22Rv1 (cell line): ENCODE data around the gene ORMDL3.

Experiments used
- ZFX ChIP-seq: fragments of 450-650 bp; IDR thresholded peaks from 2 replicates; pipeline ENCODE4 v1.6.1; 2017; ENCODE audit warnings: antibody characterized with exemption, borderline replicate concordance
- TF ChIP-seq, protein P1 (sequence below): fragments of 450-650 bp; IDR thresholded peaks from 2 replicates; pipeline ENCODE4 v1.5.1; 2017; ENCODE audit warnings: mild to moderate bottlenecking

DNA sequence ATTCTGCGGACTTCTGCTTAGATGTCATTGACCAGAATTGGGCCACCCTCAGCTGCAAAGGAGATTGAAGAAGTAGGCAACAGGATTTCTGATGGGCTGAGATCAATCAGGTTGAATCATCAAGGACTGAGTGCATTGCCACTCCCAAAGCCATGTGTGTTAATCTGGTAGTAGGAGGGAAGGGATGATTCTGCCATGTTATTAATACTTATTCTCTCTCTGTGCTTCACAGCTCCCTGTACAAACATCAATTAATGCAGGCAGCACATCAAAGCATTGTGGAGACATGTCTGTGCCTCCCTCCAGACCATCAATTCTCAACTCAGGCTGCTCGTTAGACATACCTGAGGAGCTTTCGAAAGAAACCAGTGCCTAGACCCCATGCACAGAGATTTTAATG lies 11.7 kb upstream of the ORMDL3 start:
- TF ChIP-seq, protein P1, sequence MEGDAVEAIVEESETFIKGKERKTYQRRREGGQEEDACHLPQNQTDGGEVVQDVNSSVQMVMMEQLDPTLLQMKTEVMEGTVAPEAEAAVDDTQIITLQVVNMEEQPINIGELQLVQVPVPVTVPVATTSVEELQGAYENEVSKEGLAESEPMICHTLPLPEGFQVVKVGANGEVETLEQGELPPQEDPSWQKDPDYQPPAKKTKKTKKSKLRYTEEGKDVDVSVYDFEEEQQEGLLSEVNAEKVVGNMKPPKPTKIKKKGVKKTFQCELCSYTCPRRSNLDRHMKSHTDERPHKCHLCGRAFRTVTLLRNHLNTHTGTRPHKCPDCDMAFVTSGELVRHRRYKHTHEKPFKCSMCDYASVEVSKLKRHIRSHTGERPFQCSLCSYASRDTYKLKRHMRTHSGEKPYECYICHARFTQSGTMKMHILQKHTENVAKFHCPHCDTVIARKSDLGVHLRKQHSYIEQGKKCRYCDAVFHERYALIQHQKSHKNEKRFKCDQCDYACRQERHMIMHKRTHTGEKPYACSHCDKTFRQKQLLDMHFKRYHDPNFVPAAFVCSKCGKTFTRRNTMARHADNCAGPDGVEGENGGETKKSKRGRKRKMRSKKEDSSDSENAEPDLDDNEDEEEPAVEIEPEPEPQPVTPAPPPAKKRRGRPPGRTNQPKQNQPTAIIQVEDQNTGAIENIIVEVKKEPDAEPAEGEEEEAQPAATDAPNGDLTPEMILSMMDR = no peak
- no peak for TF ChIP-seq ZFX
